RWPE2 (cell line): Measurements from ENCODE around the gene OBSCN.

ENCODE experiments used
- ATAC-seq: fragments of 200-7000 bp; cut with Tn5 transposase; 3 replicates; pipeline ENCODE4 v1.9.1; 2021; ENCODE audit warnings: low read depth
- DNase-seq: peaks from one replicate; pipeline ENCODE4 v3.0.0-alpha.2; 2020; ENCODE audit warnings: low spot score
- H3K27ac ChIP-seq: fragments of 450-650 bp; 2 replicates; pipeline ENCODE4 v1.5.1; 2017; ENCODE audit warnings: mild to moderate bottlenecking; ENCODE audit not compliant: poor library complexity, severe bottlenecking
- H3K27me3 ChIP-seq: fragments of 250-450 bp; sonication (Bioruptor Pico); 2 replicates; pipeline ENCODE4 v1.5.1; 2021; ENCODE audit warnings: mild to moderate bottlenecking, moderate library complexity; ENCODE audit not compliant: insufficient read depth, poor library complexity, severe bottlenecking
- H3K36me3 ChIP-seq: fragments of 250-450 bp; sonication (Bioruptor Pico); 2 replicates; pipeline ENCODE4 v1.5.1; 2020; ENCODE audit warnings: low read depth, mild to moderate bottlenecking, moderate library complexity
- H3K4me1 ChIP-seq: fragments of 250-450 bp; sonication (Bioruptor Pico); 2 replicates; pipeline ENCODE4 v1.5.1; 2021; ENCODE audit warnings: mild to moderate bottlenecking, moderate library complexity; ENCODE audit not compliant: insufficient read depth, poor library complexity, severe bottlenecking
- H3K4me3 ChIP-seq: fragments of 250-450 bp; sonication (Bioruptor Pico); 2 replicates; pipeline ENCODE4 v1.5.1; 2021; ENCODE audit warnings: mild to moderate bottlenecking, moderate library complexity; ENCODE audit not compliant: severe bottlenecking
- H3K9me3 ChIP-seq: fragments of 250-450 bp; sonication (Bioruptor Pico); 2 replicates; pipeline ENCODE4 v1.5.1; 2021; ENCODE audit warnings: mild to moderate bottlenecking, moderate library complexity; ENCODE audit not compliant: severe bottlenecking
- TF ChIP-seq, protein P1 (sequence below): fragments of 450-650 bp; IDR thresholded peaks from one replicate; pipeline ENCODE4 v1.5.1; 2017; ENCODE audit warnings: mild to moderate bottlenecking, moderate library complexity; ENCODE audit not compliant: poor library complexity, severe bottlenecking

Gene OBSCN

DNA sequence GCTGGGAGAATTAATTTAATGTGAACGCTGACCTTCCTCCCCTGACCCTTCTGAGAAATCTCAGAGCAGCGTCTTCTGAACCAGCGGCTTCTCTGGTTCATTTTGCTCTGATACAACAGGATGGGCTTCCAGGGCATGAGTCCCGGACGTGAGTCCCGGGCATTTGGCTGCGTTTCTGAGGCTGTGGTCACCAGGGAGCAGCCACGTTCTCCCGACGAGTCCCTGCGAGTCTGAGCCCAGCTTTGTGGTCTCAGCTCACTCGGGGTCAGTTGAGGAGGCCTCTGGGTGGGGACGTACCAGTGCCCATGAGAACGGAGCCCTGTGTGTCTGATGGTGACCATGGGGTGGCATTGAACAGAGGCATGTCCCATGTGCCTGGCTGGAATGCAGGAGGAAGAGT, 17.7 kb upstream of the OBSCN start:
- no peak for ATAC-seq
- no peaks in the 10 kb centered on the region for H3K36me3 ChIP-seq
- H3K9me3 ChIP-seq, result no peaks in the 10 kb centered on the region
- H3K4me1 ChIP-seq, result no peaks in the 10 kb centered on the region
- no peak overlapping the region for H3K4me3 ChIP-seq
- DNase-seq, result no peak
- TF ChIP-seq, protein P1, sequence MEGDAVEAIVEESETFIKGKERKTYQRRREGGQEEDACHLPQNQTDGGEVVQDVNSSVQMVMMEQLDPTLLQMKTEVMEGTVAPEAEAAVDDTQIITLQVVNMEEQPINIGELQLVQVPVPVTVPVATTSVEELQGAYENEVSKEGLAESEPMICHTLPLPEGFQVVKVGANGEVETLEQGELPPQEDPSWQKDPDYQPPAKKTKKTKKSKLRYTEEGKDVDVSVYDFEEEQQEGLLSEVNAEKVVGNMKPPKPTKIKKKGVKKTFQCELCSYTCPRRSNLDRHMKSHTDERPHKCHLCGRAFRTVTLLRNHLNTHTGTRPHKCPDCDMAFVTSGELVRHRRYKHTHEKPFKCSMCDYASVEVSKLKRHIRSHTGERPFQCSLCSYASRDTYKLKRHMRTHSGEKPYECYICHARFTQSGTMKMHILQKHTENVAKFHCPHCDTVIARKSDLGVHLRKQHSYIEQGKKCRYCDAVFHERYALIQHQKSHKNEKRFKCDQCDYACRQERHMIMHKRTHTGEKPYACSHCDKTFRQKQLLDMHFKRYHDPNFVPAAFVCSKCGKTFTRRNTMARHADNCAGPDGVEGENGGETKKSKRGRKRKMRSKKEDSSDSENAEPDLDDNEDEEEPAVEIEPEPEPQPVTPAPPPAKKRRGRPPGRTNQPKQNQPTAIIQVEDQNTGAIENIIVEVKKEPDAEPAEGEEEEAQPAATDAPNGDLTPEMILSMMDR, result no peak
- H3K27me3 ChIP-seq, result no peaks in the 10 kb centered on the region
- no peak overlapping the region for H3K27ac ChIP-seq

DNA sequence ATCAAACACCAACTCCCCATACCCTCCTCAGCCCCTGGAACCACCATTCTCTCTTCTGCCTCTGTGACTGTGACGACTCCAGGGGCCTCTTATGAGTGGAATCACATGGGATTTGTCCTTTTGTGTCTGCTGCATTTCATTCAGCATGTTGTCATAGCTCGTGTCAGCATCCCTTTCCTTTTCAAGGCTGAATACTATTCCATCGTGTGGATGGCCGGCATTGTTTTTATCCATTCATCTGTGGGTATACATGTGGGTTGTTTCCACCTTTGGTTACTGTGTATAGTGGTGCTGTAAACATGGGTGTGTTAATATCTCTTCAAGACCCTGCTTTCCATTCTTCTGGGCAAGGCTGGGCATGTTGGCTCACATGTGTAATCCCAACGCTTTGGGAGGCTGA, 17.1 kb upstream of the OBSCN start:
- Histone ChIP-seq H3K27ac (no peak overlapping the region), H3K4me1 (no peaks in the 10 kb centered on the region), H3K27me3 (no peaks in the 10 kb centered on the region), H3K4me3 (no peak overlapping the region), H3K9me3 (no peaks in the 10 kb centered on the region), H3K36me3 (no peaks in the 10 kb centered on the region)
- DNase-seq, result no peak
- TF ChIP-seq, protein P1, result no peak
- ATAC-seq, result no peak

DNA sequence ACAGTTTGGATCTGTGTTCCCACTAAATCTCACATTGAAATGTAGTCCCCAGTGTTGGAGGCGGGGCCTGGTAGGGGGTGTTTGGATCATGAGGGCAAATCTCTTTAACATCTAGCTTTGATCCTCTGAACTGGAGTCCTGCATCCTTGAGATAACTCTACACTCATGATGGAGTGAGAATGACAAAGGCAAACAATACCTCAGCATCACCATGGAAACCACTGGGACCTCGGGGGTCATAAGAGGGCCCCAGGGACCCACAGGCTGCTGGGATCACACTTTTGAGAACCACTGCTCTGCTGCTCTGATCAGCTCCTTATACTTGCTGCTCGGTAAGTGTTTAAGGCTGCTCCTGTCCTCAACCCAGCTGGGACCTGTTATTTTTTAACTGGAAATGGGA, 13.4 kb upstream of the OBSCN start:
- no peak overlapping the region for H3K27ac ChIP-seq
- no peaks in the 10 kb centered on the region for H3K36me3 ChIP-seq
- DNase-seq (no peak), ATAC-seq (no peak)
- H3K9me3 ChIP-seq, result no peaks in the 10 kb centered on the region
- H3K4me3 ChIP-seq, result no peak overlapping the region
- H3K27me3 ChIP-seq, result no peaks in the 10 kb centered on the region
- H3K4me1 ChIP-seq, result no peaks in the 10 kb centered on the region
- TF ChIP-seq, protein P1, result no peak

DNA sequence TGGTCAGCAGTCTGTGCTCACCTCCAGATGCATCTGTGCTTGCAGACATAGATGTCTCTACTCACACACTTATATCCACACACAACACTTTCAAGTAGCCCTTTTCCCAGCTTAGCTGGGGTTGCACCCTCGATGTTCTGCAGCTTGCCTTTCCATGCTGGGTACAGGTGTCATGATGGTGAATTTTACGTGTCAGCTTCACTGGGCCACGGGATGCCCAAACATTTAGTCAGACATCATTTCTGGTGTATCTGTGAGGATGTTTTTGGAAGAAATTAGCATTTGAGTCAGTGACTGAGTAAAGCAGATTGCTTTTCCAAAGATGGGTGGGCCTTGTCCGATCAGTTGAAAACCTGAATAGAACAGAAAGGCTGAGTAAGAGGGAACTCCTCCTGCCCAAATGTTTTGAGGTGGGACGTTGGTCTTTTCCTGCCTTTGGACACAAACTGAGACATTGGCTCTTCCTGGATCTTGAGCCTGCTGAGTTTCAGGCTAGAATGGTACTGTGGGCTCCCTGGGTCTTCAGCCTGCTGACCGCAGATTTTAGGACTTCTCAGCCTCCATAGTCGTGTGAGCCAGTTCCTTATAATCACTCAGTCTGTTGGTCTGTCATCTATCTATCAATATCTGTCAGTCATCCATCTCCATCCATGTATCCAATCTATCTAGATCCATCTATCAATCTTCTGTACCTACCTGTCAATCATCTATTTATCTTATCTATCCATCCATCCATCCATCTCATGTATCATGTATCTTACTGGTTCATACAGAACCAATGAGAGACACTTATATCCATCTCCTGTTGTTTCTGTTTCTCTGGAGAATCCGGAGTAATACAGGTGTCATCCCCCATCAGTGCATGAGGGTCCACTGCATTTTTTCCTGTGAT, 12.7 kb upstream of the OBSCN start:
- ATAC-seq (no peak), DNase-seq (no peak)
- Histone ChIP-seq H3K9me3 (no peaks in the 10 kb centered on the region), H3K4me1 (no peaks in the 10 kb centered on the region), H3K27ac (no peak overlapping the region), H3K27me3 (no peaks in the 10 kb centered on the region), H3K4me3 (no peak overlapping the region), H3K36me3 (no peaks in the 10 kb centered on the region)
- TF ChIP-seq, protein P1, result no peak

DNA sequence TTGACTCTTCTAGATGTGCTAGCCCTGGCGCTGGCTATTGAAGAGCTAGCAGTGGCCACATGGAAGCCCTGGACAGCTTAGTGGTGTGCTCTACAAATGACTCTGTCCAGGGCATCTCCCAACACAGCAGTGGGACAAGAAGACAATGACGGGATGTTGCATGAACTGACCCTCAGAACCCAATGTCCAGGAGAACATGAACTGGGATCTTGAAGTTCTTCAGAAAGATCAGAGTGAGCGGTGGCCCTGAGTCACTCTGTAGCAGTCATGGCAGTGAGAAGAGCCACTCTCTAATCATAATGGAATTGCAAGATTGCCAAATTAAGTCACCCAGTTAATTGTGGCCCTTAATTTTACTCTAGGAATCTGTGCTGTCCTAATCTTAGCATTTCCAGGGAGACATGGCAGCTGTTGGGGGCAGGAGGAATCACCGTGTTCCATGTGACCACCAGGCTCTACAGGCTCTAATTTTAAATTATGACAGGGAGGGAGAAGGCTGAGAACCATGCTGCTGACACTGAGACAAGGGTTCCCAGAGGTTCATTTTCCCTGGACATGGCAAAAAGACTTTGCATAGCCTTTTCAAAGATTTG, 10.2 kb upstream of the OBSCN start:
- H3K4me1 ChIP-seq, result no peaks in the 10 kb centered on the region
- no peak for ATAC-seq
- H3K27me3 ChIP-seq, result no peaks in the 10 kb centered on the region
- H3K36me3 ChIP-seq, result no peaks in the 10 kb centered on the region
- no peak overlapping the region for H3K27ac ChIP-seq
- TF ChIP-seq, protein P1, result no peak
- no peak overlapping the region for H3K4me3 ChIP-seq
- no peaks in the 10 kb centered on the region for H3K9me3 ChIP-seq
- DNase-seq, result no peak
